Stomach (tissue), 4 donors: ENCODE measurements around the gene SPAG9.

Experiments
- CTCF ChIP-seq, 7 experiments: fragments of 450-650 bp in 4 of 7; fragments of 200-600 bp in 3 of 7; sonication (generic) in 3 of 7; IDR thresholded peaks; one replicate each; pipeline ENCODE4 v1.5.1; 2016 to 2019; ENCODE audit warnings: antibody characterized with exemption in 7 of 7, control low read depth in 2 of 7, mild to moderate bottlenecking in 1 of 7
- EP300 ChIP-seq: sonication (generic); formaldehyde crosslinking; IDR thresholded peaks from one replicate; pipeline ENCODE4 v1.6.1; 2017; ENCODE audit warnings: antibody characterized with exemption
- POLR2A ChIP-seq, 4 donors: fragments of 450-650 bp; IDR thresholded peaks; one replicate each; pipeline ENCODE4 v1.6.1; 2016; ENCODE audit warnings: antibody characterized with exemption in 4 of 4, control low read depth in 2 of 4, mild to moderate bottlenecking in 1 of 4, moderate library complexity in 1 of 4
- POLR2AphosphoS5 ChIP-seq, 3 donors: sonication (generic); formaldehyde crosslinking; IDR thresholded peaks; one replicate each; pipeline ENCODE4 v1.6.1; 2016; ENCODE audit warnings: antibody characterized with exemption in 3 of 3

GRCh38 chr17:50920041-50920410 lies 200.6 kb downstream of the SPAG9 start:
- TF ChIP-seq CTCF (IDR thresholded peaks at IDR 0.05) (no peak), POLR2A (IDR thresholded peaks at IDR 0.05) (no peak), POLR2AphosphoS5 (IDR thresholded peaks at IDR 0.05) (no peak), EP300 (no peak)
